Central memory CD8-positive, alpha-beta T cell (primary cell): ENCODE data around the gene PDZD2.
"Not testable (repeated sequence)": the region's sequence is repeated elsewhere in the genome, so short reads cannot be mapped to it uniquely, and the experiment has no call there.

ENCODE experiments used
- ATAC-seq: fragments of 150-1000 bp; cut with Tn5 transposase; replicated peaks from 2 replicates; pipeline ENCODE4 v1.10.0; 2022; ENCODE audit warnings: mild to moderate bottlenecking, moderate FRiP score, moderate number of reproducible peaks; ENCODE audit not compliant: poor library complexity, severe bottlenecking; ENCODE audit errors: extremely low read depth
- DNase-seq, 2 donors: peaks; one replicate each; pipeline ENCODE4 v3.0.0; 2021; ENCODE audit warnings: low spot score in 2 of 2
- H3K27ac Mint-ChIP-seq: one replicate; pipeline ENCODE4 v1.8.0; 2022; ENCODE audit warnings: low read depth, mild to moderate bottlenecking, moderate library complexity, mixed read lengths
- H3K27me3 Mint-ChIP-seq: one replicate; pipeline ENCODE4 v1.8.0; 2022; ENCODE audit warnings: mixed read lengths
- H3K36me3 Mint-ChIP-seq: one replicate; pipeline ENCODE4 v1.8.0; 2022; ENCODE audit warnings: mild to moderate bottlenecking, moderate library complexity, mixed read lengths; ENCODE audit not compliant: insufficient read depth
- H3K4me1 Mint-ChIP-seq: one replicate; pipeline ENCODE4 v1.8.0; 2022; ENCODE audit warnings: mixed read lengths
- H3K4me3 Mint-ChIP-seq: one replicate; pipeline ENCODE4 v1.8.0; 2022; ENCODE audit warnings: mild to moderate bottlenecking, moderate library complexity, mixed read lengths
- H3K9me3 Mint-ChIP-seq: one replicate; pipeline ENCODE4 v1.8.0; 2022; ENCODE audit warnings: mixed read lengths

Gene PDZD2

GRCh38 chr5:31731016-31731415 lies 92.1 kb downstream of the PDZD2 start:
- Mint-ChIP-seq H3K27me3 (no peaks in the 10 kb centered on the region), H3K36me3 (peaks cover 1% of the 10 kb centered on the region), H3K4me3 (no peak overlapping the region), H3K4me1 (no peaks in the 10 kb centered on the region), H3K9me3 (no peaks in the 10 kb centered on the region), H3K27ac (no peak overlapping the region)
- DNase-seq (no peak), ATAC-seq (no peak)

- H3K4me3 Mint-ChIP-seq = no peak overlapping the region
- no peaks in the 10 kb centered on the region for H3K4me1 Mint-ChIP-seq
- H3K9me3 Mint-ChIP-seq = no peaks in the 10 kb centered on the region
- DNase-seq (no peak), ATAC-seq (no peak)
- no peak overlapping the region for H3K27ac Mint-ChIP-seq
- no peaks in the 10 kb centered on the region for H3K27me3 Mint-ChIP-seq
- peaks cover 1% of the 10 kb centered on the region for H3K36me3 Mint-ChIP-seq
Observed at GRCh38 chr5:31731710-31732301, 92.9 kb downstream of the PDZD2 start.

- ATAC-seq, H3K27ac Mint-ChIP-seq, H3K9me3 Mint-ChIP-seq, H3K36me3 Mint-ChIP-seq, H3K27me3 Mint-ChIP-seq, H3K4me3 Mint-ChIP-seq, H3K4me1 Mint-ChIP-seq, DNase-seq: not testable (repeated sequence)
Observed at GRCh38 chr5:31732821-31733220, 93.9 kb downstream of the PDZD2 start.

- H3K9me3 Mint-ChIP-seq = no peaks in the 10 kb centered on the region
Observed at GRCh38 chr5:31733371-31733770, 94.4 kb downstream of the PDZD2 start.

GRCh38 chr5:31736127-31736526 lies 97.2 kb downstream of the PDZD2 start:
- Mint-ChIP-seq H3K27me3 (no peaks in the 10 kb centered on the region), H3K4me3 (no peak overlapping the region), H3K4me1 (no peaks in the 10 kb centered on the region), H3K27ac (no peak overlapping the region), H3K36me3 (peaks cover 1% of the 10 kb centered on the region), H3K9me3 (peaks cover 5% of the 10 kb centered on the region)
- DNase-seq (no peak), ATAC-seq (no peak)

More at GRCh38 chr5:31733371-31733770, 94.4 kb downstream of the PDZD2 start:
- H3K27me3 Mint-ChIP-seq = no peaks in the 10 kb centered on the region
- ATAC-seq = no peak
- DNase-seq = no peak
- peaks cover 1% of the 10 kb centered on the region for H3K36me3 Mint-ChIP-seq
- H3K27ac Mint-ChIP-seq = no peak overlapping the region
- no peak overlapping the region for H3K4me3 Mint-ChIP-seq
- H3K4me1 Mint-ChIP-seq = no peaks in the 10 kb centered on the region

GRCh38 chr5:31738199-31738598 lies 99.3 kb downstream of the PDZD2 start:
- no peak overlapping the region for H3K27ac Mint-ChIP-seq
- H3K27me3 Mint-ChIP-seq = no peaks in the 10 kb centered on the region
- peaks cover 5% of the 10 kb centered on the region for H3K9me3 Mint-ChIP-seq
- H3K36me3 Mint-ChIP-seq = peaks cover 1% of the 10 kb centered on the region
- no peak for DNase-seq
- ATAC-seq = no peak
- no peaks in the 10 kb centered on the region for H3K4me1 Mint-ChIP-seq
- no peak overlapping the region for H3K4me3 Mint-ChIP-seq

- H3K4me1 Mint-ChIP-seq = no peaks in the 10 kb centered on the region
- peaks cover 5% of the 10 kb centered on the region for H3K9me3 Mint-ChIP-seq
- no peak for DNase-seq
- no peaks in the 10 kb centered on the region for H3K27me3 Mint-ChIP-seq
- no peak overlapping the region for H3K27ac Mint-ChIP-seq
- ATAC-seq = no peak
- no peaks in the 10 kb centered on the region for H3K36me3 Mint-ChIP-seq
- no peak overlapping the region for H3K4me3 Mint-ChIP-seq
Observed at GRCh38 chr5:31741496-31741895, 102.6 kb downstream of the PDZD2 start.

- DNase-seq (no peak), ATAC-seq (no peak)
- Mint-ChIP-seq H3K4me1 (no peaks in the 10 kb centered on the region), H3K9me3 (peaks cover 5% of the 10 kb centered on the region), H3K4me3 (no peak overlapping the region), H3K27ac (no peak overlapping the region), H3K27me3 (no peaks in the 10 kb centered on the region), H3K36me3 (no peaks in the 10 kb centered on the region)
Observed at GRCh38 chr5:31743678-31744077, 104.7 kb downstream of the PDZD2 start.

GRCh38 chr5:31748458-31749172 lies 109.7 kb downstream of the PDZD2 start:
- Mint-ChIP-seq H3K27me3 (no peaks in the 10 kb centered on the region), H3K4me1 (no peaks in the 10 kb centered on the region), H3K36me3 (peaks cover 2% of the 10 kb centered on the region), H3K4me3 (no peak overlapping the region), H3K9me3 (no peaks in the 10 kb centered on the region), H3K27ac (no peak overlapping the region)
- DNase-seq = no peak
- ATAC-seq = no peak

GRCh38 chr5:31750215-31750614 lies 111.3 kb downstream of the PDZD2 start:
- Mint-ChIP-seq H3K4me3 (no peak overlapping the region), H3K36me3 (peaks cover 2% of the 10 kb centered on the region), H3K27me3 (peaks cover 2% of the 10 kb centered on the region), H3K27ac (no peak overlapping the region), H3K9me3 (no peaks in the 10 kb centered on the region), H3K4me1 (no peaks in the 10 kb centered on the region)
- ATAC-seq (no peak), DNase-seq (no peak)

- H3K27ac Mint-ChIP-seq = no peak overlapping the region
- peaks cover 2% of the 10 kb centered on the region for H3K36me3 Mint-ChIP-seq
- no peaks in the 10 kb centered on the region for H3K9me3 Mint-ChIP-seq
- no peak for DNase-seq
- H3K4me3 Mint-ChIP-seq = no peak overlapping the region
- H3K27me3 Mint-ChIP-seq = peaks cover 16% of the 10 kb centered on the region
- ATAC-seq = no peak
- no peaks in the 10 kb centered on the region for H3K4me1 Mint-ChIP-seq
Observed at GRCh38 chr5:31751610-31752009, 112.7 kb downstream of the PDZD2 start.

- ATAC-seq (no peak), DNase-seq (no peak)
- Mint-ChIP-seq H3K27ac (no peak overlapping the region), H3K4me3 (no peak overlapping the region), H3K9me3 (no peaks in the 10 kb centered on the region), H3K4me1 (no peaks in the 10 kb centered on the region), H3K36me3 (peaks cover 2% of the 10 kb centered on the region), H3K27me3 (peaks cover 19% of the 10 kb centered on the region)
Observed at GRCh38 chr5:31753700-31754357, 114.9 kb downstream of the PDZD2 start.

GRCh38 chr5:31754358-31754704 lies 115.4 kb downstream of the PDZD2 start:
- Mint-ChIP-seq H3K4me1 (no peaks in the 10 kb centered on the region), H3K27me3 (peaks cover 19% of the 10 kb centered on the region), H3K27ac (no peak overlapping the region), H3K9me3 (no peaks in the 10 kb centered on the region), H3K4me3 (no peak overlapping the region), H3K36me3 (peaks cover 2% of the 10 kb centered on the region)
- ATAC-seq (no peak), DNase-seq (no peak)
